Measurements from ENCODE around the gene RUNX1.

DNA sequence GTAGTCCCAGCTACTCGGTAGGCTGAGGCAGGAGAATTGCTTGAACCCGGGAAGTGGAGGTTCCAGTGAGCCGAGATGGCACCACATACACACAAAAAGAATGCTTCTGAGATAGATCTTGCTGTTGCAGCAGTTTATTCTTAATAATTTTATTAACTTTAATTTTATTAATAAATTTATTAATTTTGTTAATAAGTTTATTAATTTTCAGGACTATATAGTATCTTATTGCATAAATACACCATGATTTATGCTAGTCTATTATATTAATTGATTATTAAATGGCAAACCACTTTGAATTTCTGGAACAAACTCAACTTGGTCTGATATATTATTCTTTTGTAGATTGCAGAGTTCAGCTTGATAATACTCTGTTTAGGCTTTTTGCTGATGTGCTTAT lies 280.8 kb downstream of the RUNX1 start:
- TF ChIP-seq, protein P1, sequence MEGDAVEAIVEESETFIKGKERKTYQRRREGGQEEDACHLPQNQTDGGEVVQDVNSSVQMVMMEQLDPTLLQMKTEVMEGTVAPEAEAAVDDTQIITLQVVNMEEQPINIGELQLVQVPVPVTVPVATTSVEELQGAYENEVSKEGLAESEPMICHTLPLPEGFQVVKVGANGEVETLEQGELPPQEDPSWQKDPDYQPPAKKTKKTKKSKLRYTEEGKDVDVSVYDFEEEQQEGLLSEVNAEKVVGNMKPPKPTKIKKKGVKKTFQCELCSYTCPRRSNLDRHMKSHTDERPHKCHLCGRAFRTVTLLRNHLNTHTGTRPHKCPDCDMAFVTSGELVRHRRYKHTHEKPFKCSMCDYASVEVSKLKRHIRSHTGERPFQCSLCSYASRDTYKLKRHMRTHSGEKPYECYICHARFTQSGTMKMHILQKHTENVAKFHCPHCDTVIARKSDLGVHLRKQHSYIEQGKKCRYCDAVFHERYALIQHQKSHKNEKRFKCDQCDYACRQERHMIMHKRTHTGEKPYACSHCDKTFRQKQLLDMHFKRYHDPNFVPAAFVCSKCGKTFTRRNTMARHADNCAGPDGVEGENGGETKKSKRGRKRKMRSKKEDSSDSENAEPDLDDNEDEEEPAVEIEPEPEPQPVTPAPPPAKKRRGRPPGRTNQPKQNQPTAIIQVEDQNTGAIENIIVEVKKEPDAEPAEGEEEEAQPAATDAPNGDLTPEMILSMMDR (IDR thresholded peaks at IDR 0.05) = no peak
- TF ChIP-seq EZH2 (IDR thresholded peaks at IDR 0.05; ENCODE audit: borderline replicate concordance, insufficient read depth, low read depth, low read length, poor library complexity, severe bottlenecking) = no peak

Measured in B cell (primary cell).